Gastrocnemius medialis (tissue), 4 donors: ENCODE results near the gene DDX53.

ENCODE experiments used
- POLR2A ChIP-seq, 2 donors: fragments of 450-650 bp; IDR thresholded peaks; one replicate each; pipeline ENCODE4 v1.6.1; 2017; ENCODE audit warnings: antibody characterized with exemption in 2 of 2, mild to moderate bottlenecking in 2 of 2, moderate library complexity in 2 of 2
- TF ChIP-seq, protein P1 (sequence below), 5 experiments: fragments of 450-650 bp in 3 of 5; fragments of 200-600 bp in 2 of 5; sonication (generic) in 2 of 5; IDR thresholded peaks in 4 of 5; conservative IDR thresholded peaks in 1 of 5; 1 replicate in 4 of 5; 2 replicates in 1 of 5; pipeline ENCODE4 v1.5.1; 2016 to 2019; ENCODE audit warnings: antibody characterized with exemption in 5 of 5, mild to moderate bottlenecking in 3 of 5, moderate library complexity in 3 of 5

DNA sequence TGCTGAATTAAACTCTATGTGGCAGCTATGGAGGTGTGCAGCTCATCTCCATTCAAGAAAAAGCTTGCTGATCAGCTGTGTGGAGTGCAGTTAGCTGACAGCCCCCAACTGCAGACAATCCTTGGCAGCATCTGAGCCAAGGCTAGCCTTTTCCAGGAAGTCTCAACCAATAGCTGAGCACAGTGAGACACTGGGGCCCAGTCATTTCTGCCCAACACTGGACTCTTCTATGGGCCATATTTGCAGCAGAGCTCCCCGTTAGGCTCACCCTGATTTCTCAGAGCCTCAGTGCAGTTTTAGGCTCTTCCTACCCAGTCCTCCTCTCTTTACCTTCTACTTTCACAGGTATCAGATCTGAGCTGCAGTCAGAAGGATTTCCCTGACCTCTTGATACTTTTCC is 12.9 kb downstream of the DDX53 start:
- no peak for TF ChIP-seq POLR2A (IDR thresholded peaks at IDR 0.05)
- TF ChIP-seq, protein P1, sequence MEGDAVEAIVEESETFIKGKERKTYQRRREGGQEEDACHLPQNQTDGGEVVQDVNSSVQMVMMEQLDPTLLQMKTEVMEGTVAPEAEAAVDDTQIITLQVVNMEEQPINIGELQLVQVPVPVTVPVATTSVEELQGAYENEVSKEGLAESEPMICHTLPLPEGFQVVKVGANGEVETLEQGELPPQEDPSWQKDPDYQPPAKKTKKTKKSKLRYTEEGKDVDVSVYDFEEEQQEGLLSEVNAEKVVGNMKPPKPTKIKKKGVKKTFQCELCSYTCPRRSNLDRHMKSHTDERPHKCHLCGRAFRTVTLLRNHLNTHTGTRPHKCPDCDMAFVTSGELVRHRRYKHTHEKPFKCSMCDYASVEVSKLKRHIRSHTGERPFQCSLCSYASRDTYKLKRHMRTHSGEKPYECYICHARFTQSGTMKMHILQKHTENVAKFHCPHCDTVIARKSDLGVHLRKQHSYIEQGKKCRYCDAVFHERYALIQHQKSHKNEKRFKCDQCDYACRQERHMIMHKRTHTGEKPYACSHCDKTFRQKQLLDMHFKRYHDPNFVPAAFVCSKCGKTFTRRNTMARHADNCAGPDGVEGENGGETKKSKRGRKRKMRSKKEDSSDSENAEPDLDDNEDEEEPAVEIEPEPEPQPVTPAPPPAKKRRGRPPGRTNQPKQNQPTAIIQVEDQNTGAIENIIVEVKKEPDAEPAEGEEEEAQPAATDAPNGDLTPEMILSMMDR (IDR thresholded peaks at IDR 0.05 in 4 of 5, conservative IDR thresholded peaks at IDR 0.05 in 1 of 5), result no peak
